Lower lobe of right lung (tissue), 2 donors: ENCODE data around the gene IFT122. TPM values are rescaled to one million over a fixed set of nuclear protein-coding genes. Genes with fewer than 3 reads are reported as not detected.
"Not testable (repeated sequence)": the region's sequence is repeated elsewhere in the genome, so short reads cannot be mapped to it uniquely, and the experiment has no call there.

Source experiments
- ATAC-seq, 2 donors: fragments of 200-7000 bp; cut with Tn5 transposase; one replicate each; pipeline ENCODE4 v1.9.1; 2020 to 2022; ENCODE audit warnings: mild to moderate bottlenecking in 2 of 2, moderate library complexity in 2 of 2
- DNase-seq: peaks from one replicate; pipeline ENCODE4 v3.0.0-alpha.2; 2020
- H3K27ac ChIP-seq: fragments of 200-600 bp; one replicate; pipeline ENCODE4 v1.8.0; 2022
- H3K27me3 ChIP-seq: fragments of 200-600 bp; one replicate; pipeline ENCODE4 v1.8.0; 2022; ENCODE audit warnings: low read depth
- H3K36me3 ChIP-seq: fragments of 200-600 bp; one replicate; pipeline ENCODE4 v1.8.0; 2022; ENCODE audit warnings: mild to moderate bottlenecking
- H3K4me1 ChIP-seq: fragments of 200-600 bp; one replicate; pipeline ENCODE4 v1.8.0; 2022
- H3K4me3 ChIP-seq: fragments of 200-600 bp; one replicate; pipeline ENCODE4 v1.8.0; 2022; ENCODE audit warnings: mild to moderate bottlenecking
- H3K9me3 ChIP-seq: fragments of 200-600 bp; one replicate; pipeline ENCODE4 v1.8.0; 2022
- intact Hi-C: fragments of 100-400 bp; cut with DNase I; formaldehyde crosslinking; loops from one replicate; pipeline ENCODE4 v1.11.0; 2022
- total RNA-seq: library from RNA; stranded (reverse); fragmentation: NEBNext Ultra II Directional; extraction: Animal tissue kit (Norgen Biotek cat#: 25700); gene quantifications from one replicate; pipeline ENCODE4 v1.2.1, GENCODE V29; 2021
- TF ChIP-seq, protein P1 (sequence below): fragments of 200-600 bp; IDR thresholded peaks from one replicate; pipeline ENCODE4 v1.8.0; 2022; ENCODE audit warnings: antibody characterized with exemption, mild to moderate bottlenecking
- donor health status: DM: no; HTN: yes; CAD: no; lungs with severe emphysema.

The IFT122 gene
- total RNA-seq, 1 donor from 2014 or later, result 29.9 TPM

DNA sequence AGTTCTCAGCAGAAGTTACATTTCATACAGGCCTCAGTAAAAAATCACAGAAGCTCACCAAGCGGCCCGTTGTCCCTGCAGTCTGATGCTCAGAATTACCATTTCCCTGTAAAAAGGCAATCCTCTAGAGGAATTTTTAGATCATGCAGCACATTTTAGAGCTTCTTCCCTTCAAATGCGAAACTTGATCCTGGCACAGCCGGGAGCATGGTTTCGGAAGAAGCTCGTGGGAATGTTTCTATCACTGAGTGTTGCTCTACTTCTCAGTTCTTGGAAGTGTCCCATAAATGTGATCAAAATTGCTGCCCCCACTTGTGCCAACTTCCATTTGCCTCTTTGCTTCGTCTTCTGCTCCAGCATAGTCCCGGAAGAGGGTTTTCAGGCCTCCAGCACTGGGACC lies 99.2 kb downstream of the IFT122 start:
- Histone ChIP-seq H3K27me3 (no peaks in the 10 kb centered on the region), H3K36me3 (no peaks in the 10 kb centered on the region), H3K4me3 (no peak overlapping the region), H3K27ac (no peak overlapping the region), H3K4me1 (no peaks in the 10 kb centered on the region), H3K9me3 (no peaks in the 10 kb centered on the region)
- intact Hi-C loops, result no loop called here
- ATAC-seq, result no peak
- TF ChIP-seq, protein P1, sequence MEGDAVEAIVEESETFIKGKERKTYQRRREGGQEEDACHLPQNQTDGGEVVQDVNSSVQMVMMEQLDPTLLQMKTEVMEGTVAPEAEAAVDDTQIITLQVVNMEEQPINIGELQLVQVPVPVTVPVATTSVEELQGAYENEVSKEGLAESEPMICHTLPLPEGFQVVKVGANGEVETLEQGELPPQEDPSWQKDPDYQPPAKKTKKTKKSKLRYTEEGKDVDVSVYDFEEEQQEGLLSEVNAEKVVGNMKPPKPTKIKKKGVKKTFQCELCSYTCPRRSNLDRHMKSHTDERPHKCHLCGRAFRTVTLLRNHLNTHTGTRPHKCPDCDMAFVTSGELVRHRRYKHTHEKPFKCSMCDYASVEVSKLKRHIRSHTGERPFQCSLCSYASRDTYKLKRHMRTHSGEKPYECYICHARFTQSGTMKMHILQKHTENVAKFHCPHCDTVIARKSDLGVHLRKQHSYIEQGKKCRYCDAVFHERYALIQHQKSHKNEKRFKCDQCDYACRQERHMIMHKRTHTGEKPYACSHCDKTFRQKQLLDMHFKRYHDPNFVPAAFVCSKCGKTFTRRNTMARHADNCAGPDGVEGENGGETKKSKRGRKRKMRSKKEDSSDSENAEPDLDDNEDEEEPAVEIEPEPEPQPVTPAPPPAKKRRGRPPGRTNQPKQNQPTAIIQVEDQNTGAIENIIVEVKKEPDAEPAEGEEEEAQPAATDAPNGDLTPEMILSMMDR, result no peak
- DNase-seq, result no peak

DNA sequence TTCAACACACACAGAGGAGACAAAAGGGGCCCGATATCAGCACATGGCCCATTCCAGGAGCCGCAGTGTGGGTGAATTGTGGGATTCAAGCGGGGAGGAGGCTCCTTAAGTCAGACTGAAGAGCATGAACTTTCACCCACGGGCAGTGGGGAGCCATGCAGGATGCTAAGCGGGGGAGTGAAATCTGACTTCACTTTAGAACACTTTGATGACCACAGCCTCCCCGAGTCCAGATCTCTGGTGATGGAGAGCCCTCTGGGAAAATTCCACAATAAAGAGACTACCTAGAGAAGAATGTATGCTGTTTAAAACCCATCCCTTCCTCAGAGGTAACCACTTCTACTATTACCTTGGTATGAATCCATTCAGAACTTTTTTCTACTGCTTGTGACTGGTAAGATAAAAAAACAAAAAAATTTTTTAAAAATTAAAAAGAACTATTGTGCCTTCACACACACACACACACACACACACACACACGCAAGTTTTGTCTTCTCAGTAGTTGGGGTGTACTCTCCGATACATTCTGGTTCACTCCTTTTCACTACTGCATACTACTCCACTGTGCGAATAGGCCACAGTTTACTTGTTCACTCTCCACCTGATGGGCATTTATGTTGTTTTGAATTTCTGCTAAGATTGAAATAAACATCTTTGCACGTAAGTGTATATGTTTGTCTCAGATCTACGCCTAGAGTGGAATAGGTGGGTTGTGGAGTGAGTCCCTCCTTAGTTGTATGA lies 100.9 kb downstream of the IFT122 start:
- intact Hi-C loops, result no loop called here
- ATAC-seq (no peak), DNase-seq (no peak)
- Histone ChIP-seq H3K4me3 (no peak overlapping the region), H3K4me1 (no peaks in the 10 kb centered on the region), H3K36me3 (no peaks in the 10 kb centered on the region), H3K9me3 (no peaks in the 10 kb centered on the region), H3K27ac (no peak overlapping the region), H3K27me3 (no peaks in the 10 kb centered on the region)
- TF ChIP-seq, protein P1, result no peak

DNA sequence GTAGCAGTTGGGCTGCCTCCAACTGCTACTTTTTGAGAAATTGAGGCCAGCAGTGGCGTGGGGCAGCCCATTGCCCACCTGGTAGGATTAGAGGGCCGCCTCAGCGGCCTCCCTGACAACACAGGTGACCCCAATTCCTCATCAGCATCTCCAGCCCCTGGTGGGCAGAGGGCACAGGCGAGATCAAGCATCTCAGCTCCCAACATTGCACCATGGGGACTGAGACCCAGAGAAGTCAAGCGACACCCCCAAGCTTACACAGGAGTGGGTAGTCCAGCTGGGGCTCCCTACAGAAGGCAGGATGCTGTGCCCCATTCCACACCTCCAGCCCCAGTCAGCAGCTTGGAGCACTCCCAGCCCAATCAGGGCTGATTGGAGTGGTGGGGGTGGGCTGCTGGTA lies 102.7 kb downstream of the IFT122 start:
- Histone ChIP-seq H3K36me3 (no peaks in the 10 kb centered on the region), H3K27me3 (no peaks in the 10 kb centered on the region), H3K9me3 (no peaks in the 10 kb centered on the region), H3K4me1 (no peaks in the 10 kb centered on the region), H3K4me3 (no peak overlapping the region), H3K27ac (no peak overlapping the region)
- TF ChIP-seq, protein P1, result no peak
- DNase-seq, result no peak
- no peak for ATAC-seq
- intact Hi-C loops, result no loop called here

DNA sequence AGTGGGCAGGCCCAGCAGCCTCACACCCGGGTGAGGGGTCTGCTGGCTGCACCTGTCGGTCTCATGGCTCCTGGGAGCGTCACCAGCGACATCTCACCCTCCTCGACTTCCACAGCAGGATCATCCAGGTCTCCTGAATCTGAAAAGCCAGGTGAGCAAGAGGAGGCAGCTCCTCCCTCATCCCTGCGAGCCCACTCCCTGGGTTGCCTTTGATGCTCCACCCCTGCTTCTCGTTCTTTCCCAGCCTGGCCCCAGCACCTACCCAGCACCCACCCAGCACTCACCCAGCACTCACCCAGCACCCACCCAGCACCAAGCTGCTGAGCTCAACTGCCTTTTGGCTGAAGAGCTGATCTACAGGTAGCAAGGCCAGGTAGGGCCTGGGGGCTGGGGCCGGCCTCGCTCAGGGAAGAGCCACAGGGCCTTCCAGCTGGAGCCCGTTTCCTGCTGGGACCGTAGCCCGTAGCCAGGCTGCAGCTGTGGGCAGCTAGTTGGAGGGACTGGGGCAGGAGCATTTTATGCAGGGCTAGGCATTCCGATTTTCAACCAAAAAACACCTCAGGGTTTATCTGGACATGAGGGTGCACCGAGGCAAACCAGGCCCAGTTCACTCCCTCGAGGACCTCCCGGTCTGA lies 103.2 kb downstream of the IFT122 start, which contains the start of gene H1-8:
TSS of gene H1-8 (plus strand) at position 20 of the 635 bp plus-strand sequence. CDS start at position 64, 44 bp downstream.
- intact Hi-C loops, result no loop called here
- H3K4me1 ChIP-seq, result no peaks in the 10 kb centered on the region
- H3K36me3 ChIP-seq, result no peaks in the 10 kb centered on the region
- ATAC-seq, result no peak
- TF ChIP-seq, protein P1, result no peak
- H3K9me3 ChIP-seq, result no peaks in the 10 kb centered on the region
- DNase-seq, result no peak
- no peak within 1 kb of the TSS for H3K4me3 ChIP-seq
- H3K27ac ChIP-seq, result no peak within 1 kb of the TSS
- H3K27me3 ChIP-seq, result no peaks in the 10 kb centered on the region

DNA sequence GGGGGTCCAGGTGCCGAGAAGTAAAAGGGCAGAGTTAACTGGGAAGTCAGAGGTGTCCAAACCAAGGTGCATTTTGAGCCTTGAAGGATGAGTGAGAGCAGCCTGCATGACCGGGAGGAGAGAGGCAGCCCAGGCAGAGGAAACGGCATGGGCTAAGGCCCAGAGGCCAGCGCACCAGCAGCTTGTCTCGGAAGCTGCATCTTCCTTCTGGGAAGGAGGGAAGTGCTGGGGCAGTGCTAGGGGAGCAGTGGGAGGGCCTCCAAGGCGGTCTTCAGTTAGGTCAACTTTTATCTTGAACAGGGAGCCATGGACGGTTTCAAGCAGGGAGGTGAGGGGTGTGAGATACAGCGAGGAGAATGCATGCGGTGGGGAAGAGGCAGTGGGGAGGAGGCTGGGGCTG lies 104.0 kb downstream of the IFT122 start:
- intact Hi-C loops, result no loop called here

DNA sequence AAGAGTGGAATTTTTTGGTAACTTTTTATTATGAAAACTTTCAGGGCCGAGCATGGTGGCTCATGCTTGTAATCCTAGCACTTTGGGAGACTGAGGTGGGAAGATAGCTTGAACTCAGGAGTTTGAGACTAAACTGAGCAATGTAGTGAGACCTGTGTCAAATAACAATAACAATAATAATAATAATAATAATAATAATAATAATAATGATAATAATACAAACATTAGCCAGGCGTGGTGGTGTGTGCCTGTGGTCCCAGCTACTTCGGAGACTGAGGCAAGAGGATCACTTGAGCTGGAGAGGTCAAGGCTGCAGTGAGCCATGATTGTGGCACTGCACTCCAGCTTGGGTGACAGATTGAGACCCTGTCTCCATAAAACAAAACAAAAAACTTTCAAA lies 105.9 kb downstream of the IFT122 start:
- intact Hi-C loops, result not testable (repeated sequence)

More for the DNA sequence above, 104.0 kb downstream of the IFT122 start:
- Histone ChIP-seq H3K27me3 (no peaks in the 10 kb centered on the region), H3K36me3 (no peaks in the 10 kb centered on the region), H3K9me3 (no peaks in the 10 kb centered on the region), H3K4me1 (no peaks in the 10 kb centered on the region), H3K4me3 (no peak overlapping the region), H3K27ac (no peak overlapping the region)
- TF ChIP-seq, protein P1, result no peak
- DNase-seq (no peak), ATAC-seq (no peak)

More for the DNA sequence above, 105.9 kb downstream of the IFT122 start:
- H3K9me3 ChIP-seq, H3K36me3 ChIP-seq, H3K27ac ChIP-seq, H3K4me1 ChIP-seq, ATAC-seq, H3K27me3 ChIP-seq, DNase-seq, H3K4me3 ChIP-seq: not testable (repeated sequence)
